Lower leg skin (tissue), 4 donors: Measurements from ENCODE around the gene EXOC6B. TPM values are rescaled to one million over a fixed set of nuclear protein-coding genes. Genes with fewer than 3 reads are reported as not detected.

Experiments used
- DNase-seq, 2 donors: peaks; one replicate each; pipeline ENCODE4 v3.0.0-alpha.2; 2019; ENCODE audit warnings: low spot score in 2 of 2
- H3K4me3 ChIP-seq: fragments of 200-600 bp; sonication (generic); 2 replicates; pipeline ENCODE4 v1.5.1; 2017; ENCODE audit warnings: mild to moderate bottlenecking, low read depth; ENCODE audit not compliant: poor library complexity, severe bottlenecking
- CTCF ChIP-seq, 3 donors: fragments of 450-650 bp; IDR thresholded peaks; one replicate each; pipeline ENCODE4 v1.5.1; 2016; ENCODE audit warnings: antibody characterized with exemption in 3 of 3, mild to moderate bottlenecking in 3 of 3, moderate library complexity in 2 of 3
- POLR2A ChIP-seq, 2 donors: fragments of 450-650 bp; IDR thresholded peaks; one replicate each; pipeline ENCODE4 v1.6.1; 2016 to 2017; ENCODE audit warnings: antibody characterized with exemption in 2 of 2, mild to moderate bottlenecking in 1 of 2, moderate library complexity in 1 of 2
- WGBS, 2 donors: methylation state at CpG; one replicate each; pipeline ENCODE4 v1.1.5; 2018; 5-methylcytosine and 5-hydroxymethylcytosine counted together
- intact Hi-C: fragments of 100-400 bp; cut with DNase I; formaldehyde crosslinking; loops from one replicate; pipeline ENCODE4 v1.15.0; 2023; ENCODE audit warnings: low total_unique reads
- total RNA-seq, 4 donors: library from RNA; depleted of rRNA; stranded (reverse); fragments of >200 nt; gene quantifications; one replicate each; pipeline ENCODE4 v1.1.0, GENCODE V29; 2016

EXOC6B gene
- total RNA-seq, 4 donors from 2014 or later, result 85.8 to 164 (median 103) TPM

- TF ChIP-seq POLR2A (IDR thresholded peaks at IDR 0.05) (no peak), CTCF (IDR thresholded peaks at IDR 0.05) (no peak)
- intact Hi-C loops, result no loop called here
- H3K4me3 ChIP-seq, result no peak overlapping the region
- 92 to 93% methylated on average over 8 to 10 of the region's 10 CpGs for WGBS, 2 donors
- DNase-seq, result peak in 1 of 2 donors; percentile 68
Observed at GRCh38 chr2:72134408-72134996, 691.3 kb downstream of the EXOC6B start.

- intact Hi-C loops, result no loop called here
- H3K4me3 ChIP-seq, result no peak overlapping the region
- TF ChIP-seq POLR2A (IDR thresholded peaks at IDR 0.05) (no peak), CTCF (IDR thresholded peaks at IDR 0.05) (no peak)
- WGBS, 2 donors, result 91% methylated on average over 9 to 11 of the region's 11 CpGs
- DNase-seq, result peak in 1 of 2 donors; percentile 74
Observed at GRCh38 chr2:72133721-72134407, 692.0 kb downstream of the EXOC6B start.

GRCh38 chr2:72132981-72133720, 692.7 kb downstream of the EXOC6B start:
- no peak overlapping the region for H3K4me3 ChIP-seq
- peak in 1 of 2 donors; percentile 82 for DNase-seq
- intact Hi-C loops, result no loop called here
- 94 to 97% methylated on average over 24 to 29 of the region's 29 CpGs for WGBS, 2 donors
- TF ChIP-seq POLR2A (IDR thresholded peaks at IDR 0.05) (no peak), CTCF (IDR thresholded peaks at IDR 0.05) (no peak)

- 81 to 85% methylated on average over 36 to 37 of the region's 37 CpGs for WGBS, 2 donors
- TF ChIP-seq CTCF (IDR thresholded peaks at IDR 0.05), result no peak
- TF ChIP-seq POLR2A (IDR thresholded peaks at IDR 0.05), result no peak
- no peak overlapping the region for H3K4me3 ChIP-seq
- intact Hi-C loops, result no loop called here
- peak in 1 of 2 donors; percentile 86 for DNase-seq
Observed at GRCh38 chr2:72131916-72132841, 693.7 kb downstream of the EXOC6B start.

GRCh38 chr2:72131371-72131891, 694.4 kb downstream of the EXOC6B start:
- DNase-seq, result peak in 1 of 2 donors; percentile 72
- no peak overlapping the region for H3K4me3 ChIP-seq
- intact Hi-C loops, result no loop called here
- TF ChIP-seq CTCF (IDR thresholded peaks at IDR 0.05) (no peak), POLR2A (IDR thresholded peaks at IDR 0.05) (no peak)
- 75 to 77% methylated on average over 16 of the region's 16 CpGs for WGBS, 2 donors
